NCI-H2171 (cell line): ENCODE data around the gene CDR2L.

Experiments used
- DNase-seq: peaks from one replicate; lab custom pipeline; 2025; lab: John Stamatoyannopoulos, UW

The CDR2L gene

DNA sequence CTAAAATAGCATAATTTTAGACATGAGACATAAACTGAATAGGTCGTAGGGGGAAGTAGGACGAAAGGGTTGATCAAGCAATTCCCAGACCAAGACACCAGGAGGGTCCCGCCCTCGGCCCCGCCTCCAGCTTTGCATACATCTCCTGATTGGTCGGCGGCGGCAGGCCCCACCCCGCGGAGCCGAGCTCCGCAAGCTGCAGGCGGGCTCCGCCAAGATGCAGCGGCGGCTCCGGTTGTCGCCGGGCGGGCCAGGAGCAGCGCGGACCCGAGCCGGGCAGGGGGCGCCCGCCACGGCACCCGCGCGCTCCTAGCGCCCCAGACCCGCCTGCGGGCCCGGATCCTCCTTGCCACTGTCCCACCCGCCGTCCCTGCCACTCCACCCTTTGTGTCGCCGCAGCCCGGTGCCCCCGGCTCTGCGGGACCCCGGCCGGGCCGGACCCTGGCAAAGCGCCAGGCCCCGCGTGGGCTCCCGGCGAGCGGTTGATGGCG lies at the start of gene CDR2L:
CDR2L (plus strand) TSS at position 215 of the 491 bp plus-strand sequence. CDS start 412 bp downstream, outside the sequence.
- peak; percentile 92 for DNase-seq

DNA sequence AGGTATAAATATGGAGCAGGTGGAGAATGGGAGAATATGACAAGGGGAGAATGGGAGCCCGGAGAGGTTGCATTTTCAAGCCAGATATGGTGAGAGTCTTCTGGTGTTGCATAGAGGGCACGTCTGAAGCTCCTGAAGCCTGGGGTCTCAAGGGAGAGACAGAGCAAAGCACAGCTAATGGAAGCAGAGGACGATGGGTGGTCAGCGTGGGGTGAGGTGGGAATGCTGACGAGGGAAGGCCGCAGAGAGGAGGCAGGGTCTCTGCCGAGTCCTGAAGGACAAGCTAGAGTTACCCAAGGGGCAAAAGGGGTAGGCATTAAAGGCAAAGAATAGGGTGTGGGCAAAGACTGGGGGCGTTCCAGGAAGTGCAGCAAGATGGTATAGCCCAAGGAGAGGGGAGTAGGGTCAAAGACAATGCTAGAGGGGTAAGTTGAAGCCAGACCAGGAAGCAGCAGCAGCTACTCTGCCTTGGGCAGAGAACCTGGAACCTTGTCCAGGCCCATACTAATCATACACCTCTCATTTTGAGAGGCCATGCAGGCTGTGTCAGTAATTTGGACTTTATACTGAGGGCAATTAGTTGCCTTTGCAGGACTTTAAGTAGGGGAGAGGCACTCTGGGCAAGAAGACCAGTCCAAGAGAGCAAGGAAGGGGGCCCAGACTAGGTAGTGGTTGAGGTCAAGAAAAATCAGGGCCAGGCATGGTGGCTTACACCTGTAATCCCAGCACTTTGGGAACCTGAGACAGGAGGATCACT lies 49.1 kb upstream of the CDR2L start:
- DNase-seq, result no peak

DNA sequence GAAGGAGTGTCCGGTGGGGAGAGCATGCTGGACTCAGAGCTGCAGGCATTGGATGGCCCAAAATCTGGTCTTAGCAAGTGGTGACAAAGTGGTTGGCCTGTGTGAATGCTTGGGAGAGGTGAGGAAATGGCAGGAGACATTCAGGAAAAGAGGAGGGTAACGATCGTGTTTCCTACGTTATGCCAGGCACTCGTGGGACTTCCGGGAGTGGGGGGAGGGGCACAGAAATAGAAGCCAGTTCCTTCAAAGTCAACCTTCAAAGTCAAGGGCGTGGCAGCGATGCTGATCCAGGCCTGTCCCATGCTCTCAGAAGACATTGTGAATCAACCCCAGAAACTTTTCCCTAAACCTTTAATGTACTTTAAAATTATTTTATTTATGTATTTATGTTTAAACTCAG lies 47.9 kb upstream of the CDR2L start:
- no peak for DNase-seq

DNA sequence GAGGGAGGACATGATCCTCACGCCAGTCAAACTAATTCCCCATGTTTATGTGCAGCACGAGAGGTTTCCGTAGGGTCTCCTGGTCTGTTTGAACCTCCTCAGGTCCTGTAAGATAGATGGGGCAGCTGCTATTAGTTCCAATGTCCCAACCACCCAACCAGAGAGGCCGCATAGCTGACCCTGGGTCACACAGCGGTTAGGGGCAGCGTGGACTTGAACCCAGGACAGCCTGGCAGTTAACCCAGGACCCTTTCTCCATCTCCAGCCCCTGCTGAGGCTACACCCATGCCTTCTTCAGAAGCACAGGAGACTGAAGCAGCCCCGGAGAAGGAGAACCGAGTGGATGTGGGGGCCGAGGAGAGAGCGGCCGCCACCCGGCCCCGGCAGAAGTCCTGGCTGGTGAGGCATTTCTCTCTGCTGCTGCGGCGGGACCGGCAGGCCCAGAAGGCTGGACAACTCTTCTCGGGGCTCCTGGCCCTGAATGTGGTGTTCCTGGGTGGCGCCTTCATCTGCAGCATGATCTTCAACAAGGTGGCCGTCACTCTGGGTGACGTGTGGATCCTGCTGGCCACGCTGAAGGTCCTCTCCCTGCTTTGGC lies 46.2 kb upstream of the CDR2L start:
- no peak for DNase-seq

DNA sequence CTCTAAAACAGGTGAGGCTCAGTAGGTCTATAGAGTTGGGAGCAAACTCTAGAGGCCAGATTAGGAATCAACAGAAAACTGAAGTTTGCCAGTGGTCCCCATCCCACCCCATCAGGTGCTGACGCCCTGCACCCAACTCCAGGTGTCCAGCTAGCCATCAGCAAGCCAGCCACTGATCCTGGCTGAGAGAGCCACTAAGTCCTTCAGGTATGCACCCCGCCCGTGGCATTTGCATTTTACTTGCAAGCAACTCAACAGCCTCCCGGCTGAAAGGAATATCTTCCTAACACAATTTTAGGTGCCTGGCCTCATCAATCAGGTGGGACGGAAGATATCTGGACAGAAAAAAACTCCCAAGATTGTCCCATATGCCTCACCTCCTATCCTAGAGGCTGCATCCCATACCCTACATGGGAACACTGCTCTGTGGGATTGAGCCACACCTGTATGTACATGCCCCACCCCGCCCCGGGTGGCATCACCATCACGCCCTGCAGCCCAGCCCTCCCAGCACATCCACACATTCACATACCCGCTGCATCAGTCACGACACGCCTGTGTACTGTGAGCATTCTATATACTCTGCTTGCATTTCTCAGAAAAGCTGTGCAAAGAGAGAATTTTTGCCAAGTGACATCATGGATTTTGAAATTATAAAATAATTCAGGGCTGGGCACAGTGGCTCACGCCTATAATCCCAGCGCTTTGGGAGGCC lies 43.5 kb upstream of the CDR2L start:
- no peak for DNase-seq

- no peak for DNase-seq
Observed at GRCh38 chr17:74945543-74945942, 41.9 kb upstream of the CDR2L start.

DNA sequence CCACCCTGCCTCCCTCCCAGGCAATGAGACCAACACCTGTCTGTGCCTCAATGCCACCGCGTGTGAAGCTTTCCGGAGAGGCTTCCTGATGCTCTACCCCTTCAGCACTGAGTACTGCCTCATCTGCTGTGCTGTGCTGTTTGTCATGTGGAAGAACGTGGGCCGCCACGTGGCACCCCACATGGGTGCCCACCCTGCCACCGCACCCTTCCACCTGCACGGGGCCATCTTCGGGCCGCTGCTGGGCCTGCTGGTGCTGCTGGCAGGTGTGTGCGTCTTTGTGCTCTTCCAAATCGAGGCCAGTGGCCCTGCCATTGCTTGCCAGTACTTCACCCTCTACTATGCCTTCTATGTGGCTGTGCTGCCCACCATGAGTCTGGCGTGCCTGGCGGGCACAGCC lies 40.8 kb upstream of the CDR2L start:
- no peak for DNase-seq

- DNase-seq, result no peak
Observed at GRCh38 chr17:74947041-74947754, 40.2 kb upstream of the CDR2L start.

GRCh38 chr17:74949455-74950115 lies 37.8 kb upstream of the CDR2L start:
- no peak for DNase-seq

DNA sequence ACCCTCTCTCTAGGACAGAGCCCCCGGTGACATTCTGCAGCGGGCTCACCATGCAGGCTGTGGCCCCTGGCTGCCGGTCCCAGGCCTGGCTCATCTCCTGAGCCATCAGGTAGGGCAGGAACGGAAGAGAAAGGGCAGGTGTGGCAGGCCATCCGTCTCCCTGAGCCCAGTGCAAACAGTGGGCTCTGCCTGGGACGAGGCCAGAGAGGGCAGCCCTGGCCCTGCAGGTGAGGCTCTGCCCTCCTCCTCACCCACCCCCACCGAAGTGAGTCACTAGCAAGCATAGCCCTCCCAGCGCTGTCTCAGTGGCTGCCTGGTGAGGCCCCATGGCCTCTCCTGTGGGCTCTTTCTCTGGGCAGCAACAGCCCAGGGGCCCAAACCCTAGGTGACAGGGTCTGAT lies 37.2 kb upstream of the CDR2L start:
- no peak for DNase-seq

- DNase-seq, result no peak
Observed at GRCh38 chr17:74951065-74951464, 36.4 kb upstream of the CDR2L start.

DNA sequence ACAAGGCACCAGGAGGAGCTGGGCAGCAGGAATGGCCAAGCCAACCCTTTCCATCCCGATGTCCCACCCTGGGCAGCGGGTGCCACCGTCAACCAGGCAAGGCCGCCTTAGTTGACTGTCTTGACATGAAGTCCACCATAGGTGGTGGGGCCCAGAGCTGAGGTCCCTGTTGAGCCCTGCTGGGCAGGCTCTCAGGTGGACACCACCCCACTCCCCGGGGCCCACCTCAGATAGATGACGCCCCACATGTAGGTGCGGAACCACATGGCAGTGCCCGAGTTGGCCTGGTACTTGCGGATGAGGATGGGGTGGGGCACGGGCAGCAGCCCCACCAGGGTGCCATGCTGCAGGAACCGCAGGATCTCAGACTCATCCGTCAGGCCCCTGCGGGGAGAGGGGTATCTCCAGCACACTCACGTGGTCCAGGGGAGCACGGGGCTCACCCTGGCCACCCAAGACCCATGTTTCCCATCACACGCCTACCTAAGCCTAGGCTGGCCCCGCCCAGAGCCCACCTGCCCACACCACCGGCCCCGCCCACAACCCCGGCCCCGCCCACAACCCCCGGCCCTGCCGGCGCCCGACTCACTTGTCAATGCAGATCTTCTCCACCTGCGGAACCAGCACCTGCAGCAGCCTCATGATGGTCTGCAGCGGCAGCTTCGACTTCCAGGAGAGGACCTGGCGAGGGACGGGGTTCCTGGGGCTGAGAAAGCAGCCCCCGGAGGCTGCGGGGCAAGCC lies 35.6 kb upstream of the CDR2L start:
- DNase-seq, result no peak

- DNase-seq, result no peak
Observed at GRCh38 chr17:74952431-74953133, 34.9 kb upstream of the CDR2L start.

DNA sequence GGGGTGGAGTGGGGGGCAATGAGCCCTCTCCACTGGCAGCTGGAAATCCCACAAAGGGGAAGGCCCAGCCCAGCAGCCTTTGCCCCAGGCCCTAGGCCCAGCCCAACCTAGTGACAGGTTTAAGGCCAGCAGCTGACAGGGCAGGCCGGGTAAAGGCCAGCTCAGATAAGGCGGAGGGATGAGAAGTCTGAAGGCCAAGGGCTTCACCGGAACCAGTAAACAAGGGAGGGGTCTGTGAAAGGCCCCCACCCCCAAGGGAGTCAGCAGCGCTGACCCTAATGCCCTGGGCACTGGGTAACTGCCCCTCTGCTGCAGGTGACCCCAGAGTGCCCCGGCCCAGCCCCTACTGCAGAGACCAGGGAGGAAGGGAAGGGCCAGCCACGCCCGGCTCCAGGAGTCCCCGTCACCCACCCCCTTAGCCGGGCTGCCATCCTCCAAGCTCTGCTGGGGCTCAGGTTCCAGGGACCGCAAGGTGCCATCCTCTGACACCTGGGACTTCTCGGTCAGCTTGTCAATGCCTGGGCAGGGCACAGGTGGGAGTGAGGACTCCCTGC lies 34.2 kb upstream of the CDR2L start:
- DNase-seq, result no peak

GRCh38 chr17:74954115-74954514 lies 33.3 kb upstream of the CDR2L start:
- no peak for DNase-seq

DNA sequence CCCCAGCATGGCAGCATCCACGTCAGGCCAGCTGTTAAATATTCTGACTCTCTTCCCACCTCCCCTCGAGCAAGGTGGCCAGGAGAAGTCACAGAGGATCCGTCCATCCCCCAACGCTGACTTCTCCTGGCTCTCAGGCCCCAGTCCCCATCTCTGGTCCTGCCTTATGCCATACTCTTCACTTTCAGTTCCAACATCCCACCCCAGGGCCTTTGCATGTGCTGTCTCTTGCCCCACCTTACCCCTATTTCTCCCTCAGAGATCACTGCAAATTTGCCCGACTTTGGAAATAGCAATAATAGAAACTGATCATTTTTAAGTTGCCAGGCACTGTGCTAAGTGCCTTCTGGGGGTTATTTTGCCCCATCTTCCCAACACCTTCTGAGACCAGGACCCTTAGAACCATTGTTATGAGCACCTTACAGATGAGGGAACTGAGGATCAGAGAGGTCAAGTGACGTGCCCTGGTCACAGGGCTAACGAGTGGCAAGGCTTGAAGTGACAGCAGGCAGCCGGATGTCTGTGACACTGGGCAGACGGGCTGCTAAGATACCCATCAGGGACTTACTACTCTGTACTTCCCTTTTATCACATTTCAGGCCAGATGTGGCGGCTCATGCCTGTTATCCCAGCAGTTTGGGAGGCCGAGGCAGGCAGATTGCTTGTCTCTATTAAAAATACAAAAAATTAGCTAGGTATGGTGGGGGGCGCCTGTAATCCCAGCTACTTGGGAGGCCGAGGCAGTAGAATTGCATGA lies 32.6 kb upstream of the CDR2L start:
- no peak for DNase-seq

DNA sequence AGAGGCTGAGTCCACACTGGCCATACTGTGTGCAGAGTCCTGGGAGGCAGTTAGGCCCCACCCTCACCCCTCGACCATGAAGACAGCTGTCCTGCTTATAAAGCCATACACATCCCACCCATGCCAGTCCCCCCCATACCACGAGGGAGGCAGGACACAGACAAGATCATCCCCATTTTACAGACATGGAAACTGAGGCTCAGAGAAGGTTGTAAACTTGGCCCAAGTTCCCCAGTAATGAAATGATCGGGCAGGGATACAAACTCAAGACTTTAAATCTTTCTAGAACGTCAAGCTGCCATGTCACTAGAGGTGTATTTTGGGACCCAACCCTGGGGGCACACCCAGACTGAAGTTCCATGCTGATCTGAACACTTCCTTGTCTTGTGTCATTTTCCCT lies 31.3 kb upstream of the CDR2L start:
- no peak for DNase-seq

- DNase-seq, result peak; percentile 41
Observed at GRCh38 chr17:74957935-74958740, 29.3 kb upstream of the CDR2L start.
